SK-N-SH treated with all-trans-retinoic acid at 6 μM for 48 hours (cell line): Measurements from ENCODE around the gene PAPSS2.
"Not testable (repeated sequence)": the region's sequence is repeated elsewhere in the genome, so short reads cannot be mapped to it uniquely, and the experiment has no call there.

Experiments
- GLIS3 ChIP-seq: fragments of 250-450 bp; sonication (Bioruptor Pico); IDR thresholded peaks from 2 replicates; pipeline ENCODE4 v1.5.0; 2020; ENCODE audit warnings: mild to moderate bottlenecking, moderate library complexity
- OSR1 ChIP-seq: fragments of 250-450 bp; sonication (Bioruptor Pico); IDR thresholded peaks from 2 replicates; pipeline ENCODE4 v1.8.0; 2022; ENCODE audit warnings: moderate library complexity, mild to moderate bottlenecking, inconsistent platforms
- TOX ChIP-seq: fragments of 250-450 bp; sonication (Bioruptor Pico); IDR thresholded peaks from 2 replicates; pipeline ENCODE4 v1.8.0; 2021; ENCODE audit warnings: mild to moderate bottlenecking, moderate library complexity, borderline replicate concordance
- ZFP3 ChIP-seq: fragments of 250-450 bp; sonication (Bioruptor Pico); IDR thresholded peaks from 2 replicates; pipeline ENCODE4 v1.5.0; 2020; ENCODE audit warnings: mild to moderate bottlenecking, moderate library complexity
- ZFP30 ChIP-seq: fragments of 450-650 bp; formaldehyde crosslinking; IDR thresholded peaks from 2 replicates; pipeline ENCODE4 v1.5.0; 2022; ENCODE audit warnings: mild to moderate bottlenecking, moderate library complexity
- ZNF70 ChIP-seq: fragments of 450-650 bp; formaldehyde crosslinking; IDR thresholded peaks from 2 replicates; pipeline ENCODE4 v1.5.0; 2020; ENCODE audit warnings: mild to moderate bottlenecking, moderate library complexity
- TF ChIP-seq, protein P1 (sequence below): fragments of 250-450 bp; sonication (Bioruptor Pico); IDR thresholded peaks from 2 replicates; pipeline ENCODE4 v1.8.0; 2020; ENCODE audit warnings: mild to moderate bottlenecking, moderate library complexity, borderline replicate concordance
- TF ChIP-seq, protein P2 (sequence below): fragments of 250-450 bp; sonication (Bioruptor Pico); IDR thresholded peaks from 2 replicates; pipeline ENCODE4 v1.5.0; 2020; ENCODE audit warnings: mild to moderate bottlenecking, moderate library complexity
- TF ChIP-seq, protein P3 (sequence below): fragments of 250-450 bp; sonication (Bioruptor Pico); IDR thresholded peaks from 2 replicates; pipeline ENCODE4 v1.5.1; 2020; ENCODE audit warnings: low read depth, mild to moderate bottlenecking, moderate library complexity

DNA sequence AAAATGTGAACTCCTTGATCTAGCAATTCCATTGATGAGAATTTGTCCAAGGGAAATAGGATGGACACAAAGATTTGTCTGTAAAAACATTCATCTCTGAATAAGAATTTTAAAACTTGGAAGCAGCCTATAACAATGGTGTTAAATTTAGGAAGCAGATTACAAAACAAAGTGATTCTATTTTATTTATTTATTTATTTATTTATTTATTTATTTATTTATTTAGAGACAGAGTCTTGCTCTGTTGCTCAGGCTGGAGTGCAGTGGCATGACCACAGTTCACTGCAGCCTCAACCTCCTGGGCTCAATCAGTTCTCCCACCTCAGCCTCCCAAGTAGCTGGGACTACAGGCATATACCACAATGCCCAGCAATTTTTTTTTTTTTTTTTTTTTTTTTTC lies 38.2 kb upstream of the PAPSS2 start:
- TF ChIP-seq, protein P1, sequence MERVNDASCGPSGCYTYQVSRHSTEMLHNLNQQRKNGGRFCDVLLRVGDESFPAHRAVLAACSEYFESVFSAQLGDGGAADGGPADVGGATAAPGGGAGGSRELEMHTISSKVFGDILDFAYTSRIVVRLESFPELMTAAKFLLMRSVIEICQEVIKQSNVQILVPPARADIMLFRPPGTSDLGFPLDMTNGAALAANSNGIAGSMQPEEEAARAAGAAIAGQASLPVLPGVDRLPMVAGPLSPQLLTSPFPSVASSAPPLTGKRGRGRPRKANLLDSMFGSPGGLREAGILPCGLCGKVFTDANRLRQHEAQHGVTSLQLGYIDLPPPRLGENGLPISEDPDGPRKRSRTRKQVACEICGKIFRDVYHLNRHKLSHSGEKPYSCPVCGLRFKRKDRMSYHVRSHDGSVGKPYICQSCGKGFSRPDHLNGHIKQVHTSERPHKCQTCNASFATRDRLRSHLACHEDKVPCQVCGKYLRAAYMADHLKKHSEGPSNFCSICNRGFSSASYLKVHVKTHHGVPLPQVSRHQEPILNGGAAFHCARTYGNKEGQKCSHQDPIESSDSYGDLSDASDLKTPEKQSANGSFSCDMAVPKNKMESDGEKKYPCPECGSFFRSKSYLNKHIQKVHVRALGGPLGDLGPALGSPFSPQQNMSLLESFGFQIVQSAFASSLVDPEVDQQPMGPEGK (CRISPR knock-in tag) = not testable (repeated sequence)
- TF ChIP-seq ZFP3 (CRISPR knock-in tag); TOX; ZNF70 (CRISPR knock-in tag); OSR1 (CRISPR knock-in tag); GLIS3; ZFP30 (CRISPR knock-in tag): not testable (repeated sequence)
- TF ChIP-seq, protein P2, sequence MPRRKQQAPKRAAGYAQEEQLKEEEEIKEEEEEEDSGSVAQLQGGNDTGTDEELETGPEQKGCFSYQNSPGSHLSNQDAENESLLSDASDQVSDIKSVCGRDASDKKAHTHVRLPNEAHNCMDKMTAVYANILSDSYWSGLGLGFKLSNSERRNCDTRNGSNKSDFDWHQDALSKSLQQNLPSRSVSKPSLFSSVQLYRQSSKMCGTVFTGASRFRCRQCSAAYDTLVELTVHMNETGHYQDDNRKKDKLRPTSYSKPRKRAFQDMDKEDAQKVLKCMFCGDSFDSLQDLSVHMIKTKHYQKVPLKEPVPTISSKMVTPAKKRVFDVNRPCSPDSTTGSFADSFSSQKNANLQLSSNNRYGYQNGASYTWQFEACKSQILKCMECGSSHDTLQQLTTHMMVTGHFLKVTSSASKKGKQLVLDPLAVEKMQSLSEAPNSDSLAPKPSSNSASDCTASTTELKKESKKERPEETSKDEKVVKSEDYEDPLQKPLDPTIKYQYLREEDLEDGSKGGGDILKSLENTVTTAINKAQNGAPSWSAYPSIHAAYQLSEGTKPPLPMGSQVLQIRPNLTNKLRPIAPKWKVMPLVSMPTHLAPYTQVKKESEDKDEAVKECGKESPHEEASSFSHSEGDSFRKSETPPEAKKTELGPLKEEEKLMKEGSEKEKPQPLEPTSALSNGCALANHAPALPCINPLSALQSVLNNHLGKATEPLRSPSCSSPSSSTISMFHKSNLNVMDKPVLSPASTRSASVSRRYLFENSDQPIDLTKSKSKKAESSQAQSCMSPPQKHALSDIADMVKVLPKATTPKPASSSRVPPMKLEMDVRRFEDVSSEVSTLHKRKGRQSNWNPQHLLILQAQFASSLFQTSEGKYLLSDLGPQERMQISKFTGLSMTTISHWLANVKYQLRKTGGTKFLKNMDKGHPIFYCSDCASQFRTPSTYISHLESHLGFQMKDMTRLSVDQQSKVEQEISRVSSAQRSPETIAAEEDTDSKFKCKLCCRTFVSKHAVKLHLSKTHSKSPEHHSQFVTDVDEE = not testable (repeated sequence)
- TF ChIP-seq, protein P3, sequence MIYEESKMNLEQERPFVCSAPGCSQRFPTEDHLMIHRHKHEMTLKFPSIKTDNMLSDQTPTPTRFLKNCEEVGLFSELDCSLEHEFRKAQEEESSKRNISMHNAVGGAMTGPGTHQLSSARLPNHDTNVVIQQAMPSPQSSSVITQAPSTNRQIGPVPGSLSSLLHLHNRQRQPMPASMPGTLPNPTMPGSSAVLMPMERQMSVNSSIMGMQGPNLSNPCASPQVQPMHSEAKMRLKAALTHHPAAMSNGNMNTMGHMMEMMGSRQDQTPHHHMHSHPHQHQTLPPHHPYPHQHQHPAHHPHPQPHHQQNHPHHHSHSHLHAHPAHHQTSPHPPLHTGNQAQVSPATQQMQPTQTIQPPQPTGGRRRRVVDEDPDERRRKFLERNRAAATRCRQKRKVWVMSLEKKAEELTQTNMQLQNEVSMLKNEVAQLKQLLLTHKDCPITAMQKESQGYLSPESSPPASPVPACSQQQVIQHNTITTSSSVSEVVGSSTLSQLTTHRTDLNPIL (CRISPR knock-in tag) = not testable (repeated sequence)
